Stomach (tissue), 4 donors: ENCODE data around the gene PDCD6IP.

Experiments
- CTCF ChIP-seq, 7 experiments: fragments of 450-650 bp in 4 of 7; fragments of 200-600 bp in 3 of 7; sonication (generic) in 3 of 7; IDR thresholded peaks; one replicate each; pipeline ENCODE4 v1.5.1; 2016 to 2019; ENCODE audit warnings: antibody characterized with exemption in 7 of 7, control low read depth in 2 of 7, mild to moderate bottlenecking in 1 of 7
- EP300 ChIP-seq: sonication (generic); formaldehyde crosslinking; IDR thresholded peaks from one replicate; pipeline ENCODE4 v1.6.1; 2017; ENCODE audit warnings: antibody characterized with exemption
- POLR2A ChIP-seq, 4 donors: fragments of 450-650 bp; IDR thresholded peaks; one replicate each; pipeline ENCODE4 v1.6.1; 2016; ENCODE audit warnings: antibody characterized with exemption in 4 of 4, control low read depth in 2 of 4, mild to moderate bottlenecking in 1 of 4, moderate library complexity in 1 of 4
- POLR2AphosphoS5 ChIP-seq, 3 donors: sonication (generic); formaldehyde crosslinking; IDR thresholded peaks; one replicate each; pipeline ENCODE4 v1.6.1; 2016; ENCODE audit warnings: antibody characterized with exemption in 3 of 3

GRCh38 chr3:33751336-33751735 is 47.1 kb upstream of the PDCD6IP start:
- TF ChIP-seq EP300 (no peak), CTCF (IDR thresholded peaks at IDR 0.05) (no peak), POLR2AphosphoS5 (IDR thresholded peaks at IDR 0.05) (no peak), POLR2A (IDR thresholded peaks at IDR 0.05) (no peak)
